Transverse colon (tissue), 4 donors: ENCODE measurements around the gene HID1.

Source experiments
- EP300 ChIP-seq: sonication (generic); formaldehyde crosslinking; IDR thresholded peaks from one replicate; pipeline ENCODE4 v1.6.1; 2017; ENCODE audit warnings: antibody characterized with exemption, low read depth
- POLR2A ChIP-seq: fragments of 450-650 bp; IDR thresholded peaks from one replicate; pipeline ENCODE4 v1.6.1; 2016; ENCODE audit warnings: antibody characterized with exemption, mild to moderate bottlenecking, moderate library complexity
- POLR2AphosphoS5 ChIP-seq, 3 donors: sonication (generic); formaldehyde crosslinking; IDR thresholded peaks; one replicate each; pipeline ENCODE4 v1.6.1; 2016; ENCODE audit warnings: antibody characterized with exemption in 3 of 3
- TF ChIP-seq, protein P1 (sequence below), 5 experiments: fragments of 200-600 bp in 3 of 5; fragments of 450-650 bp in 2 of 5; sonication (generic) in 3 of 5; IDR thresholded peaks; 1 replicate in 2 of 5; 2 replicates in 3 of 5; pipeline ENCODE4 v1.5.1; 2016 to 2017; ENCODE audit warnings: antibody characterized with exemption in 5 of 5, inconsistent platforms in 3 of 5, mild to moderate bottlenecking in 2 of 5, moderate library complexity in 1 of 5

DNA sequence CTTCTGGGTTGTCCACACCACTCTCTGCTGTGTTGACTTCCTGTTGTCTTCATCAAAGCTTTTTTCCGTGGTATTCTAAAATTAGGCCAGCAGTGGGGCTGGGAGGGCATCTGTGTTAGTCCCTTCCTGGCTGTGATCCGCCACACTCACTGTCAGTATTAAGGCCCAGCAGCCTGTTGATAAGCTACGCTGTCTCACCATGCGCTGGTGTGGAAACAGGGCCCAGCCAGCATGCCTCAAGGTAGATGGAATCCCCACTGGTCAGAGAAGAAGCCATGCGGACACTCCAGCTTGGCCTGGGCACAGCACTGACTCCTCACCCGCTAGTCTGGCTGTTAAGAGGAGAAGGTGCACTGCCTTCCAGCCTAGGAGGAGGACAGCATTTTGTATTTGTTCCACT lies 26.2 kb upstream of the HID1 start:
- TF ChIP-seq, protein P1, sequence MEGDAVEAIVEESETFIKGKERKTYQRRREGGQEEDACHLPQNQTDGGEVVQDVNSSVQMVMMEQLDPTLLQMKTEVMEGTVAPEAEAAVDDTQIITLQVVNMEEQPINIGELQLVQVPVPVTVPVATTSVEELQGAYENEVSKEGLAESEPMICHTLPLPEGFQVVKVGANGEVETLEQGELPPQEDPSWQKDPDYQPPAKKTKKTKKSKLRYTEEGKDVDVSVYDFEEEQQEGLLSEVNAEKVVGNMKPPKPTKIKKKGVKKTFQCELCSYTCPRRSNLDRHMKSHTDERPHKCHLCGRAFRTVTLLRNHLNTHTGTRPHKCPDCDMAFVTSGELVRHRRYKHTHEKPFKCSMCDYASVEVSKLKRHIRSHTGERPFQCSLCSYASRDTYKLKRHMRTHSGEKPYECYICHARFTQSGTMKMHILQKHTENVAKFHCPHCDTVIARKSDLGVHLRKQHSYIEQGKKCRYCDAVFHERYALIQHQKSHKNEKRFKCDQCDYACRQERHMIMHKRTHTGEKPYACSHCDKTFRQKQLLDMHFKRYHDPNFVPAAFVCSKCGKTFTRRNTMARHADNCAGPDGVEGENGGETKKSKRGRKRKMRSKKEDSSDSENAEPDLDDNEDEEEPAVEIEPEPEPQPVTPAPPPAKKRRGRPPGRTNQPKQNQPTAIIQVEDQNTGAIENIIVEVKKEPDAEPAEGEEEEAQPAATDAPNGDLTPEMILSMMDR (IDR thresholded peaks at IDR 0.05) = no peak
- TF ChIP-seq POLR2A (no peak), EP300 (no peak), POLR2AphosphoS5 (IDR thresholded peaks at IDR 0.05) (no peak)
